KOPT-K1 (cell line): Measurements from ENCODE around the gene ZBTB9.

Experiments
- H3K27ac ChIP-seq: fragments of 200-600 bp; sonication (generic); 2 replicates; pipeline ENCODE4 v1.5.1; 2016; ENCODE audit warnings: antibody characterized with exemption, mild to moderate bottlenecking, low read depth, low read length; ENCODE audit not compliant: poor library complexity, severe bottlenecking
- H3K36me3 ChIP-seq: fragments of 200-600 bp; sonication (generic); 2 replicates; pipeline ENCODE4 v1.5.1; 2017; ENCODE audit warnings: antibody characterized with exemption, mild to moderate bottlenecking, low read length, moderate library complexity; ENCODE audit not compliant: insufficient read depth
- H3K9me3 ChIP-seq: fragments of 200-600 bp; sonication (generic); 2 replicates; pipeline ENCODE4 v1.5.1; 2017; ENCODE audit warnings: antibody characterized with exemption, low read length, mild to moderate bottlenecking; ENCODE audit not compliant: insufficient read depth, poor library complexity, severe bottlenecking

The ZBTB9 gene

DNA sequence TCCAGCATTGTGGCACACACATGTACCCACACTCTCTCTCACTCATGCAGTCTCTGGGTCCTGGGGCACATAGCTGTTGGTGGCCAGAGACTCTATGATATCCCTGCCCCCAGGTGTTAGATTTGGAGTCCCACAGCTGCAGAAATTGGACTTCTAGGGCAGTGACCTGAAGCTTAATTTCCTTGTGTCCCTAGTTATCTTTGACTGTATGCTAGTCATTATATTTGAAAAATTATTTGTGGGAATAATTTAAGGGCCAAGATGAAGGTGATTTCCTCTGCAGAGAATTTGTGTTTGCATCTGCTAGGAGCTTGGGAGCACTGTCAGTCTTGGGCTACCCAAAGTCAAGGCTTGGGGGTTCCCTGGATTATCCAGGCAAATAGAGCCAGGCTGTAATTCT is 50.1 kb downstream of the ZBTB9 start:
- H3K9me3 ChIP-seq: peaks cover 13% of the 10 kb centered on the region

DNA sequence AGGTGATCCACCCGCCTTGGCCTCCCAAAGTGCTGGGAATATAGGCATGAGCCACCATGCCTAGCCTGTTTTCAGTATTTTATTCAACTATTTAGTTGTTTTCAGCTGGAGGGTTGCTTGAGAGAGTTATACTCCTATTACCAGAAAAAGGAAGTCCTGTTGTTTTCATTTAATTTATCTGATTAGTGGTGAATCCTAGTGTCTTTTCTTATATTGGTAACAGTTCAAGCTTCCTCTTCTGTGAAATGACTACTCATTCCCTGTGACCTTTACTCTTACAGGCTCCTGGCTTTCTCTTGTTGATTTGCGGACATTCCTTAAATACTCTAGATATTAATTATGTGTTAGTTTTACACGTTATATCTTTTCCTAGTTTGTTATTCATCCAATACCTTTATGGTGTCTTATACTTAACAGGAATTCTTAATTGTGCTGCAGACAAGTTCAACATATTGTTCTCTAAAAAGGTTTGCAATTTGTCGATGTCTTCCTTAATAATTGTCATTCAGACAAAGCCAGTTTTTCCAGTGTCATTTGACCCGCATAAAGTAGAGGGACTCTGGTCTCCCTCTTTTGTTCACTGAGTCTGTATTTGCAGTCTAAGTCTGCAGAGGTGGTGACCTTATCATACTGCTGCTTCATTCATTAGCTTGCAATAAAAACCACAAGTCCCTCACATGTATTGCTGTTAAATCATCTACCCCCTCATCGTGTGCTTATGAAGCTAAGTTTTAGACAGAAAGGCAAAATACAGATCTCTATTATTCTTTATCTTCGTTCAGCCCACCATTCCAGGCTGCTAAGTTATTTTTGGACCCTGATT is 51.4 kb downstream of the ZBTB9 start:
- H3K9me3 ChIP-seq: peaks cover 13% of the 10 kb centered on the region
- H3K27ac ChIP-seq: no peak overlapping the region
- H3K36me3 ChIP-seq: no peaks in the 10 kb centered on the region

More for the DNA sequence above, 50.1 kb downstream of the ZBTB9 start:
- Histone ChIP-seq H3K36me3 (no peaks in the 10 kb centered on the region), H3K27ac (no peak overlapping the region)
